SK-N-SH (cell line): Measurements from ENCODE around the gene CD86.

ENCODE experiments used
- CTCF ChIP-seq: fragments of 200-600 bp; sonication (generic); IDR thresholded peaks from 2 replicates; pipeline ENCODE4 v1.6.1; 2017; ENCODE audit warnings: antibody characterized with exemption, mild to moderate bottlenecking, moderate library complexity
- ELF1 ChIP-seq: IDR thresholded peaks from 2 replicates; pipeline ENCODE4 v1.4.0; 2012
- EP300 ChIP-seq, 2 experiments: IDR thresholded peaks; 2 replicates each; pipeline versions ENCODE4 v1.4.0 to v1.6.1; 2012; ENCODE audit warnings: borderline replicate concordance in 1 of 2, low read depth in 1 of 2, low read length in 1 of 2
- FOSL2 ChIP-seq: IDR thresholded peaks from 2 replicates; pipeline ENCODE4 v1.4.0; 2012; ENCODE audit warnings: low read depth, mild to moderate bottlenecking, moderate library complexity, borderline replicate concordance
- FOXM1 ChIP-seq: IDR thresholded peaks from 2 replicates; pipeline ENCODE4 v1.4.0; 2012; ENCODE audit warnings: low read depth, mild to moderate bottlenecking
- NFIC ChIP-seq: IDR thresholded peaks from 2 replicates; pipeline ENCODE4 v1.4.0; 2012; ENCODE audit warnings: borderline replicate concordance
- RAD21 ChIP-seq: IDR thresholded peaks from 2 replicates; pipeline ENCODE4 v1.6.1; 2012; ENCODE audit warnings: mild to moderate bottlenecking, low read length
- RCOR1 ChIP-seq: fragments of 150-350 bp; IDR thresholded peaks from 2 replicates; pipeline ENCODE4 v1.6.1; 2017; ENCODE audit warnings: antibody characterized with exemption, low read length
- RFX5 ChIP-seq: IDR thresholded peaks from 2 replicates; pipeline ENCODE4 v1.6.1; 2012; ENCODE audit warnings: mild to moderate bottlenecking, improper control_type of control experiment, low read length
- RXRA ChIP-seq: IDR thresholded peaks from 2 replicates; pipeline ENCODE4 v1.4.0; 2012; ENCODE audit warnings: low read depth, mild to moderate bottlenecking, borderline replicate concordance
- SIN3A ChIP-seq: IDR thresholded peaks from 2 replicates; pipeline ENCODE4 v1.6.1; 2012; ENCODE audit warnings: low read depth, mild to moderate bottlenecking, low read length, moderate library complexity, borderline replicate concordance
- SMC3 ChIP-seq: IDR thresholded peaks from 2 replicates; pipeline ENCODE4 v1.6.1; 2012; ENCODE audit warnings: low read depth, low read length, improper control_type of control experiment
- TF ChIP-seq, protein P1 (sequence below): IDR thresholded peaks from 2 replicates; pipeline ENCODE4 v1.6.1; 2012; ENCODE audit warnings: mild to moderate bottlenecking, low read depth, low read length, moderate library complexity

- TF ChIP-seq CTCF = no peak
- TF ChIP-seq SMC3 = no peak
- TF ChIP-seq RFX5 = no peak
- TF ChIP-seq, protein P1, sequence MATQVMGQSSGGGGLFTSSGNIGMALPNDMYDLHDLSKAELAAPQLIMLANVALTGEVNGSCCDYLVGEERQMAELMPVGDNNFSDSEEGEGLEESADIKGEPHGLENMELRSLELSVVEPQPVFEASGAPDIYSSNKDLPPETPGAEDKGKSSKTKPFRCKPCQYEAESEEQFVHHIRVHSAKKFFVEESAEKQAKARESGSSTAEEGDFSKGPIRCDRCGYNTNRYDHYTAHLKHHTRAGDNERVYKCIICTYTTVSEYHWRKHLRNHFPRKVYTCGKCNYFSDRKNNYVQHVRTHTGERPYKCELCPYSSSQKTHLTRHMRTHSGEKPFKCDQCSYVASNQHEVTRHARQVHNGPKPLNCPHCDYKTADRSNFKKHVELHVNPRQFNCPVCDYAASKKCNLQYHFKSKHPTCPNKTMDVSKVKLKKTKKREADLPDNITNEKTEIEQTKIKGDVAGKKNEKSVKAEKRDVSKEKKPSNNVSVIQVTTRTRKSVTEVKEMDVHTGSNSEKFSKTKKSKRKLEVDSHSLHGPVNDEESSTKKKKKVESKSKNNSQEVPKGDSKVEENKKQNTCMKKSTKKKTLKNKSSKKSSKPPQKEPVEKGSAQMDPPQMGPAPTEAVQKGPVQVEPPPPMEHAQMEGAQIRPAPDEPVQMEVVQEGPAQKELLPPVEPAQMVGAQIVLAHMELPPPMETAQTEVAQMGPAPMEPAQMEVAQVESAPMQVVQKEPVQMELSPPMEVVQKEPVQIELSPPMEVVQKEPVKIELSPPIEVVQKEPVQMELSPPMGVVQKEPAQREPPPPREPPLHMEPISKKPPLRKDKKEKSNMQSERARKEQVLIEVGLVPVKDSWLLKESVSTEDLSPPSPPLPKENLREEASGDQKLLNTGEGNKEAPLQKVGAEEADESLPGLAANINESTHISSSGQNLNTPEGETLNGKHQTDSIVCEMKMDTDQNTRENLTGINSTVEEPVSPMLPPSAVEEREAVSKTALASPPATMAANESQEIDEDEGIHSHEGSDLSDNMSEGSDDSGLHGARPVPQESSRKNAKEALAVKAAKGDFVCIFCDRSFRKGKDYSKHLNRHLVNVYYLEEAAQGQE = no peak
- TF ChIP-seq EP300 (IDR thresholded peaks at IDR 0.05; ENCODE audit: borderline replicate concordance in 1 of 2, low read depth in 1 of 2, low read length in 1 of 2) = no peak
- no peak for TF ChIP-seq NFIC
- no peak for TF ChIP-seq RXRA
- no peak for TF ChIP-seq RCOR1
- TF ChIP-seq FOSL2 = no peak
- no peak for TF ChIP-seq SIN3A
- TF ChIP-seq ELF1 = no peak
- no peak for TF ChIP-seq RAD21
- TF ChIP-seq FOXM1 = no peak
Measured at GRCh38 chr3:122146466-122146865, 91.3 kb downstream of the CD86 start.
